NCI-H1105 (cell line): ENCODE measurements around the gene COG6.
A peak's percentile ranks its signal among the peaks of the same experiment; 100 is the strongest.

Source experiments
- DNase-seq: peaks from one replicate; lab custom pipeline; 2025; lab: John Stamatoyannopoulos, UW

COG6 gene

GRCh38 chr13:39682310-39682709 is 26.8 kb downstream of the COG6 start:
- DNase-seq = no peak

- DNase-seq = no peak
Measured at GRCh38 chr13:39682788-39683187, 27.3 kb downstream of the COG6 start.

GRCh38 chr13:39684531-39685137 is 29.2 kb downstream of the COG6 start:
- peak; percentile 19 for DNase-seq

- no peak for DNase-seq
Measured at GRCh38 chr13:39685652-39686051, 30.2 kb downstream of the COG6 start.

- DNase-seq = no peak
Measured at GRCh38 chr13:39688278-39688677, 32.8 kb downstream of the COG6 start.

GRCh38 chr13:39688699-39689405 is 33.4 kb downstream of the COG6 start:
- no peak for DNase-seq

- no peak for DNase-seq
Measured at GRCh38 chr13:39692660-39693438, 37.4 kb downstream of the COG6 start.

GRCh38 chr13:39699274-39699673 is 43.8 kb downstream of the COG6 start:
- DNase-seq = no peak

- no peak for DNase-seq
Measured at GRCh38 chr13:39712626-39713025, 57.2 kb downstream of the COG6 start.

- no peak for DNase-seq
Measured at GRCh38 chr13:39729156-39729555, 73.7 kb downstream of the COG6 start.

- no peak for DNase-seq
Measured at GRCh38 chr13:39734952-39735351, 79.5 kb downstream of the COG6 start.

- DNase-seq = no peak
Measured at GRCh38 chr13:39737047-39737446, 81.6 kb downstream of the COG6 start.

GRCh38 chr13:39740761-39741160 is 85.3 kb downstream of the COG6 start:
- no peak for DNase-seq

- DNase-seq = no peak
Measured at GRCh38 chr13:39748961-39749360, 93.5 kb downstream of the COG6 start.

- no peak for DNase-seq
Measured at GRCh38 chr13:39749528-39749927, 94.1 kb downstream of the COG6 start.

- DNase-seq = no peak
Measured at GRCh38 chr13:39751805-39752204, 96.3 kb downstream of the COG6 start.

GRCh38 chr13:39760521-39760920 is 105.1 kb downstream of the COG6 start:
- DNase-seq = no peak

GRCh38 chr13:39765801-39766463 is 110.5 kb downstream of the COG6 start:
- peak; percentile 86 for DNase-seq

- DNase-seq = no peak
Measured at GRCh38 chr13:39766464-39767158, 111.1 kb downstream of the COG6 start.

- peak; percentile 54 for DNase-seq
Measured at GRCh38 chr13:39767791-39768517, 112.5 kb downstream of the COG6 start.

- no peak for DNase-seq
Measured at GRCh38 chr13:39768962-39769361, 113.5 kb downstream of the COG6 start.
